CD4-positive, alpha-beta T cell treated with Interleukin-1 beta for 1 hour (primary cell): ENCODE measurements around the gene LPP.

ENCODE experiments used
- DNase-seq, 2 donors: peaks; one replicate each; pipeline ENCODE4 v3.0.0-alpha.2; 2020 to 2022

Gene LPP

DNA sequence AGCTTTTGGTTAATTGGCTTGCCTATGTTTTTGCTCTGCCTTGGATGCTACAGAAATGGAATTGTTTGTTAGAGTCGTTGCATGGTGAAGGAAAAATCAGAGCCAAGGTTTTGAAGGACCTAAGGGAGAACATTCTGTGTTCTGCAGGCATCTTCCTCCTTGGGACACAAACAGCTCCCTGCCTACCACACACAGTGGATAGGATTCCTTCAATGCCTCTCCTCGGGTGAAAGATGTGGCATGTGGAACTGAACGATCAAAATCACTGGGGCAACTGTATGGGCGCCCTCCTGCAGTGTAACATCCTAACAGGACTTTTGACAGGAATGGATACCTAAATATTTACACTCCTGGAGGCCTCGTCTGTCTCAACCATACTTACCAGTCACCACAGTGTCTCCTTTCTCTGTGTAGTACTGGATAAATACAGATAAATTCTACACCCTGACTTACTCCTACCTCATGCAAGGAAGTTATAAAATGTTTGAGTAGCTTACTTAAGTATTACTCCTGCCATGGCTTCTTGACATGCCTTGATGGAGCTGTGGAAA lies 100.6 kb downstream of the LPP start:
- DNase-seq: no peak

DNA sequence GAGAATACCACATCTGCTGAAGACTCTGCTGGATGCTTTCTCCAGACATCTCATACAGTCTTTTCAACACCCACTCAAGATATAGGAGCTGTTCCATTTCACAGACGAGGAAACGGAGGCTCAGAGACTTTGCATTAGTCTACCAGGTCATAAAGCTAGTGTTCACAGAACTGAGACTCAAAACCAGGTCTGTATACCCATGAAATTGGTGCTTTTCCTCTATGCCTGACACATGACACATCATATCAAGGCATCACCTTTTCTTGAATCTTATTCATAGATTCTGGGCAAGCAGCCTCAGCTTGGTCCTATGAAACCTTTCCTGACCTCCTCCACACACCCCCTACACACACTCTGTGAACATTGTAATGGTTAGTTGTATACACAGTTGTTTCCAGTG lies 101.2 kb downstream of the LPP start:
- DNase-seq: no peak

DNA sequence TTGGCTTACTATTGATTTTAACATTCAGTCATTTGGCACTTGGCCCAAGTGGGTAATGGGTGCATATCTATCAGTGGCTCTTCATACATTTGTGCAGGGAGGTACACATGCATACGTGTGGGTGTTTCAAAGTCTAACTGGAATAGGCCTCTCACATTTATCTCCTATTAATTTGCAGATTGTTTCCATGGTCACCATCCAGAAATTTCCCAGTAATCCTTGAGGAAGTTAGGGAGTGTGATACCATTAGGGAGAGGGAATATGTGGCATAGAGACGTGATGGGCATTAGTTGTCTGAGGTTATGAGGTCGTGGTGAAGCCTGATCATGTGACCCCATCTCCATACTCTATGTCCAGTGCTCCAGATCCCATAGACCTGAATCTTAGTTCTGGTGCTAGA lies 102.8 kb downstream of the LPP start:
- DNase-seq: no peak

DNA sequence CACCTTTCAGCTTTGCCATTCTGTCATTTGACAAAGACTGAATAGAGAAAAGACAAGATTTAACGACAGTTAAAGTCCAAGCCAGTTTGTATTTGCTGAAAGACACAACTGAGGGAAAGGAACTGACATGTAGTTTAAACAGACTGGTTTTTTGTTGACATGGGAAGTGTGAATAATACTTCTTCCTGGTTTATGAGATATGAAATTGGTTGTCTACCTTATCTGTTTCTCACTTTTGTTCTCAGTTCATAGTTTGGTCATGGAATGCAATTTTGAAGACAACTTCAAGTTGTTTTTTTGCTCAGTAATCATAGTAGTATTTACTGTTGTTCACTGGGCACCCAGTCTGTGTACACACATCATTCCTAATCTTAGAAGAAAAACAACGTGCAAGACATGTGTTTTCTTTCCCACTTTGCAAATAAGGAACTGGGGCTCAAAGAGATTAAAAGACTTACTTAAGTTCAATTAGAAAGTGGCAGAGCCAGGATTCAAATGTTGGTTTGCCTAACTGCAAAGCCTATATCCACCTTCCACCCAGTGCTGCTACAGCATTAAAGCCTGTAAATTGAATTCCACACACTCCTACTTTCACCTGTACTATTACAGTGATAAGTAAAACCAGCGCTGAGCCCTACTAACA lies 103.5 kb downstream of the LPP start:
- DNase-seq: no peak

DNA sequence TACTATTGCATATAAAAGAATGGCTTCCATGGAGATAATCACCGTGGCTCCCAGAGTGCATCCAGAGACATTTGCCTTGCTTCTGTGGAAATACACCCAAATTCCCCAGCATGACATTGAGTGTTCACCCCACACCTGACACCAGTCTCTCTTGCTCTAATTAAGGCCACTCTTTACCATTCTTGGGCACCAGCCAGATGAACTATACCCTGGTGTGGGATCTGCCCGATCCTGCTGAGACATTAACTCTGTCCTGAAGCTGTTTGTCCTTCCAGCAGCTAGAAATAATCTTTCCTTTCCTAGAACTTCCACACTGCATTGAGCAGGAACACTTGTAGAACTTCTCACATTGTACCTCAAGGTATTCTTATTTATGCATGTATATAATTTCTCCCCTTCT lies 105.2 kb downstream of the LPP start:
- no peak for DNase-seq

DNA sequence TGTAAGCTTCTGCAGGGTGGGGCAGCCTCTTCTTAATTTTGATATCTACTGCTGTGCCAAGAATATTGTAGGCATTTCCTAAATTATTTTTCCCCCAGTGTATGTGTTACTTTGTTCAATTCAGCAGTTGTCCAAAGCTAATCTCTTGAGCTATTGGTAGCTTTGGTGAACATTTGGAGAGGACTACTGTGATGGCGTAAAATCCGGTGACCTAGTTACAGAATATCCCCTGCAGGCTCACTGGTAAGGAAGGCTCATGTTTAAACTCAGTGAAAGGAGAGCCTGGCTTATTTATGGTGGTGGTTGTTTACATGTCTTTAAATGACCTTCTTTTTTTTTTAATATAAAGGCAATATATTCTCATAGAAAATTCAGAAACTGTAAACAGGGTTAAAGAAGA lies 105.6 kb downstream of the LPP start:
- no peak for DNase-seq

DNA sequence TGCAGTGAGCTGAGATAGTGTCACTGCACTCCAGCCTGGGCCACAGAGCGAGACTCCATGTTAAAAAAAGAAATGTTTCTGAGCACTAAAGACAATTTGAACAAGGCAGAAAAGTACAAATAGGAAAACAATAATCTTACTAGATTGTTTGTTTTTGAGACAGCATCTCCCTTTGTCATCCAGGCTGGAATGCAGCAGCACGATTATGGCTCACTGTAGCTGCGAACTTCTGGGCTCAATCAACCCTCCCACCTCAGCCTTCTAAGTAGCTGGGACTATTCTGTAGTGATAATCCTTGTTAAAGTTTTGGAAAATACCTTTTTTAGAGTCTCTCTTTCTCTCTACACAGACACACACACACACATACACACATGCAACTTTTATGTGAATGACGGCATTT lies 107.1 kb downstream of the LPP start:
- DNase-seq: no peak

DNA sequence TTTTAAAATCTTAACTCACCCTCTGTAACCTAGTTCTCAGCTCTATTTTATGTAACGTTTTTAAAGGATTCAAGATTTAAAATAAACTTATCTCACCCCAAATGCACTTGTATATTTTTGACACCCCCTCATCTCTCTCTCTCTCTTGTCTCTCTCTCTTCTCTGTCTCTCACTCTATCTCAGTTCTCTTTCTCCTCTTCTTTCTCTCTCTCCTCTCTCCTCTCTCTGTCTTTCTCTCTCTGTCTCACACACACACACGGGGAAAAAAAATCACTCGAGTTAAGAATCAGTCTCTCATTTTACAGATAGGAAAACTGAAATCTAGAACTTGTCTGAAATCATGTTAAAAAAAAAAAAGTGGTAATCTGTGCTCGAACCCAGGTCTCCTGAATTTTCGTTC lies 108.5 kb downstream of the LPP start:
- no peak for DNase-seq

DNA sequence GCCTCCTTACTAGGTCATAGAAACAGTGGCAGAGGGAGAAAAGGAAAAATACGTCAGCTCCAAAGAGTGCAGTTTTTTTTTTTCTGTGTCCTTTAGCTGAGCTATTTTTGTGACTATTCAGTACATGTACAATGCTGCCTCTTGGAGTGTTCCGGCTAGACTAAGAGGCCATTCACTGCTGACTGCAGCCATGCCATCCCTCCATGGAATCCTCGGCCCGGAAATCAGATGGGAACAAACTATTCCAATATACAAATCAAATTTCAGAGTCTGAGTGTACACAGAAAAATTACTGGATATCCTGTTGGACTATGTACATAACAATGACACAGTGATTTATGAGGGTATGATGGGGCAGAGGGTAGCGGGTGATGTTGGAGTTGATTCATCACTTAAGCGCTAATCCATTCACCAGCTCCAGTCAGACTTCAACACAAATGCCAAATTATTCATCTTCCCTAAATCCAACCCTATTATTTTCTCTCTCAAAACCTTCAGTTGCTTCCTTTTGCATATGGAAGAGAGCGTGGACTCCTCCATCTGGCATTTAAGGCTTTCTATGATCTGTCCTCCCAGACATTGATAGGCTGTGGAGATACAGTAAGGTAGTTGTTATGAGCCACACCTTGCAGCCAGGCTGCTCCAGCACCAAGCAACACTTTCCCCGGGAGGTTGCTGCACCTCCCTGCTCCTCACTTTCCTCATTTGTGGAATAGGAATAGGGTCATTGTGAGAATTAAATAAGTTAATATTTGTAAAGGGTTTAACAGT lies 109.1 kb downstream of the LPP start:
- DNase-seq: no peak

DNA sequence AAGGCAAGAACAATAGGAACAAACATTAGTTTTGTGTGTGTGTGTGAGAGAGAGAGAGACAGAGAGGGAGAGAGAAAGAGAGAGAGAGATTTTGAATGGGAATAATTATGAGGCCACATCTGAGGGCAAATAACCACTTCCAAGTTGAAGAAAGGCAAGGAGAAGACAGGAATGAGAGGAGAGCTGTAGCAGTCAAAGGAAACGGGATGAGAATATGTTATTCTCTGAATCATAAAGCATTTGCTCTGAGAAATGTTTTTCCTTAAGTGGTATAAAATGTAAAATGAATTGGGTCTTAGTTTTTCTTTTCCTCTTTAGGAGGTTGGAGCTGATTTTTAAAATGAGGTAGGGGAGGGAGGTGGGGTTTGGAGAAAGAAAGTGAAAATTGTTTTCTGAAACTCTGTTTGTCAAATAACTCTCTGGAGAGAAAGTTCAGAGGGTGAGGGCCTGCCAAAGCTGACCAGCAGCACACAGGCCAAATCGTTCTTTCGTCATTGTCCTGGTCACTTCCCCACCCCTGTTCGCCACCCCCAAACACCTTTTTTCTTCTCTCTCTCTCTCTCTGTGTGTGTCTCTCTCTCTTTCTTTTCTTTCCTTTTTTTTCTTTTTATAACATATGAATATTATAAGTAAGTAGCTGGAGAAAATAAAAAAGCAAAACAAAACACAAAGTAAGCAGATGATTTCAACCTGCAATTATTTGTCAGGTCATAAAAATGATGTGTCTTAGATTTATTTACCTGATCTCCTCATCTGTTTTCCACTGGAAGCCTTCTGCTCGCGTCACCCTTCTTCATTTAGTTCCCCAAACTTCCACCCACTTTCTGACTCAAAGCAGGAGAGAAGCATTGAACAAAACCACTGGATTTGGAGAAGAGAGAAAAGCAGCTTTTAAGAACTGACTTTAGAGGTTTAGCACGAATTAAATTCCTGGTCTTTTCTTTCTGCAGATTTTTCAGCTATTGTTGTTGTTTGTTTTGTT lies 110.6 kb downstream of the LPP start:
- DNase-seq: no peak

DNA sequence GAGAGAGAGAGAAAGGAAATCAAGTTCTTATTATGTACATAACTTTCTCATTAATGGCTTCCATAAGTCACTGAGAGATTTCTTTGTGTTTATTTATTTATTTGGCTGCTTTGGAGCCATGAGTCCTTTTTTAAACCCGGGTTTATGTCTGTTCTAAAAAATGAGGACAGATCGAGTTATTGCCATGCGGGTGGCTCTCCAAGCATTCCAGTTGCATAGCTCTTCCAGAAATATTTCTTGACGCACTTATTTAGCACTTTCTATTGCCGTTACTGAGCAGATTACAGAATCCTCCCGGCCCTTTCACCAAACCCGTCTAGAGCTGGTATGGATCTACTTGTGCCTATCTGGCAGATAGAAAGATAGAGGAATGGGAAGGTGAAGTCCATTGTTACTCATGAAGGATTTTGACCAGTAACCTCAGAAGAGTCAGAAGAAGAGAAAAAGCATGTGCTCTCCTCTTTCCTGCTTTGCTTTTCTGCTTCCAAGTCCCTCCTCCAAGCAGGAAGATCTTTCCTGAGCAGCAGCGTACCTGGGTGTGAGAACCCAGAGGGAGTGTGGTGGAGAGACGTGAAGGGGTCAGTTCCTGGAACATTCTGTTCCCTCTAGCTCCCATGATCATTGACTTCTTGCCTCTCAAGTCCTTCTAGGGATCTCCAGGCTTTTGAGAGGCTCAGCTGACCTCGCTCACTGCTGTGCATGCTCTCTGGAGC lies 112.8 kb downstream of the LPP start:
- no peak for DNase-seq

DNA sequence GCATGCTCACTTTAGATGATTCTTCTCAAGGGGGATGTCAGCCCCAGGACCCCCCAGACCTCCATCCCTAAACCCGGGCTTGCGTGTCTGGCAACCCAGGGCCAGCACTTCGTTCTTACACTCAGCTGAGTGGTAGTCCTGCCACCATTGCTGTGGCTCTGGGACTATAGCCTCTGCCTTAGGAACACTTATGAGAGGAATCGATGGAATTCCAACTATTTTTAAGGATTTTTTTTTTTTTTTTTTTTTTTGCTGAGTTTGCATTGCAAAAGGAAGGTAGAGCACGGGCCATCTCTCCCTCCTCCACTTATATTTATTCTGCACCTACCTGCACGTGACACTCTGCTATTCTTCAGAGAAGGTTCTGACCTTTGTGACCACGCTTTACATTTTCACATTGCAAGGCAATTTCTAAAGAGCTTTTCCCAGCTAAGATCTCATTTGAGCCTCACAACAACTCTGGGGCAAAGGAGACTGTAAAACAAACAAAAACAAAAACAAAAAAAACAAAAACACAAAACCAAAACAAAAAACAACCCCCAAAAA lies 113.9 kb downstream of the LPP start:
- no peak for DNase-seq

DNA sequence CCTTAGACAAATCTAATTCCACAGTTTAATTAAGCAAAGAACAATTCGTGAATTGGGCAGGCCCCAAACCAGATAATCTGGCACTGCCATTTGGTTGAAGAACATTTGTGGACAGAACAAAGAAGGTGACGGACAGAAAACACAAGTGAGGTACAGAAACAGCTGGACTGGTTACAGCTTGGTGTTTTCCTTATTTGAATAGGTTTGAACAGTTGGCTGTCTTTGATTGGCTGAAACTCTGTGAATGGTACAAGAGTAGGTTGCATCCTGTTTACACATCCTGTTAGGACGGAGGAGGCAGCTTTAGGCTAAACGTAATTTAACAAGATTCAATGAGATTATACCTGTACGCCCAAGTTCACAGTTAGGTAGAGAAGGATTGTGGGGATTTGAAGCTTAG lies 114.4 kb downstream of the LPP start:
- no peak for DNase-seq

DNA sequence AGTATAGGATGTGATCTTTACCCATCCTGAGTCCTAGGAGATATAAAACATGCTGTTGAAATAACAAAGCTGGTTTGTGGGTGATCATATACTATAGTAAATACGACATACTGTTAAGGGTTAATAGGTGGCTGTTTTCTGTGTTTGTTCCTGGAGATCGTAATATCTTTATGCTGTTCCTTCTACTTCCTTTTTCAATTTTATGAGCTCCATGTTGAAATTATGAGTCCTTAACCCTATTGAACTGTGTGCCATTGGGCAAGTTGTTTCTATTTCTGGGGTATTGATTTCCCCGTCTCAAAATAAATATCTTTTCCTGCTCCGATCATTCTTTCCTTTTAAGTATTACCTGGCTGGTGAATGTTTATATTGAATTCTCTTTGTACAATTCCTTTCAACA lies 115.1 kb downstream of the LPP start:
- no peak for DNase-seq

DNA sequence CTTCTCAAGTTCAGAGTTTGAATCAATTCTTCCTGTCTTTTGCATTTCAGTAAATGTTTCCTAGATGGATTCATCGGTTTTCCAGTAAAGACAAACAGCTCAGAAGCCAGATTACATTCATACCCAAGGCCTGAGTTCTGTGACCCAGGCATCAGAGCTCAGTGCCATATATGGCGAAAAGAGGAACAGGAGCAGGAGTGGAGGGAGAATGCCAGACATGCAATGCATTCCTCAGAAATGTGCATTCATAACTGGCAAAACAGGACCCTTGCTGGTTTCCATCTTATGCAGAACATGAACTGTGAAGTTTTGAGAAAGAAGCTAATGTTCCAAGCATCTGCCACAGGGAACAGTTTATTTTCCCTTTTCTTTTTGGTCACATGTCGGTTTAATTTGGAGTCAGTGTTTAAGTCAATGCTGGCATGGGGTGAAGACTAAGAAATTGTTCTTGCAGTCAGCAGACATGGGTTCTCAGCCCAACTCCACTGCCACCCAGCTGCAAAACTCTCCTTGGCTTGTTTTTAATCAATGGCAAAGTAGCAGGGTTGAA lies 116.5 kb downstream of the LPP start:
- DNase-seq: no peak

DNA sequence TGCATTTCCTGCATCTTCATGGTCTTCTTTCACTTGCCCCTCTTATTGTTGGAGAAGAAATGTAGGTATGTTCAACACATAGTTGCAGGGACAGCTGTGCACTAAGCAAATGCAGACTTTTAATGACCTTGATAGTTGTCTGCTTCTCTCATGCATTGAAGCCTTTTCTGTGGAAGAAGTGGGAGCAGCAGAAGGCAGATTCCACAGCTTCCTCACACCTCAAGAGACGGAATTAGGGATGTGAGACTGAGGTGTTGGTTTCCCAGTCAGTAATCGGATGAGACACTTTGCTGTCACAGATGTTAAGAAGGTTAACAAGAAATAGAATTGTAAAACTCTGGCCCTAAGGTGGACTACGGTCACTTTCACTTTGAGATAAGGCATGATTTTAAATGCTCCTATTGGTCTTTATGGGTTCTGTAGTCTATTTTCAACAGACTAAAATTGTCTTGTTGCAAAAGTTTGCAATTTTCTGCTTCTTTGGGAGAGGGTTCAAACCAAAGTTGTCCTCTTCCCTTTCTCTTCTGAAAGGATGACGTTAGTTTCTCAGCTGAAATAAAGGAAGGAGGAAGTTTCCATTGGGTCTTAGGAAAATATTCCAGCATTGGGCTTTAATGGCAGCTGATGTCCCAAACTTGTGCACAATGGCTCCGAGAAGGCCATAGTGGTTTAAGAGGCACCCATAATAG lies 117.4 kb downstream of the LPP start:
- DNase-seq: no peak

DNA sequence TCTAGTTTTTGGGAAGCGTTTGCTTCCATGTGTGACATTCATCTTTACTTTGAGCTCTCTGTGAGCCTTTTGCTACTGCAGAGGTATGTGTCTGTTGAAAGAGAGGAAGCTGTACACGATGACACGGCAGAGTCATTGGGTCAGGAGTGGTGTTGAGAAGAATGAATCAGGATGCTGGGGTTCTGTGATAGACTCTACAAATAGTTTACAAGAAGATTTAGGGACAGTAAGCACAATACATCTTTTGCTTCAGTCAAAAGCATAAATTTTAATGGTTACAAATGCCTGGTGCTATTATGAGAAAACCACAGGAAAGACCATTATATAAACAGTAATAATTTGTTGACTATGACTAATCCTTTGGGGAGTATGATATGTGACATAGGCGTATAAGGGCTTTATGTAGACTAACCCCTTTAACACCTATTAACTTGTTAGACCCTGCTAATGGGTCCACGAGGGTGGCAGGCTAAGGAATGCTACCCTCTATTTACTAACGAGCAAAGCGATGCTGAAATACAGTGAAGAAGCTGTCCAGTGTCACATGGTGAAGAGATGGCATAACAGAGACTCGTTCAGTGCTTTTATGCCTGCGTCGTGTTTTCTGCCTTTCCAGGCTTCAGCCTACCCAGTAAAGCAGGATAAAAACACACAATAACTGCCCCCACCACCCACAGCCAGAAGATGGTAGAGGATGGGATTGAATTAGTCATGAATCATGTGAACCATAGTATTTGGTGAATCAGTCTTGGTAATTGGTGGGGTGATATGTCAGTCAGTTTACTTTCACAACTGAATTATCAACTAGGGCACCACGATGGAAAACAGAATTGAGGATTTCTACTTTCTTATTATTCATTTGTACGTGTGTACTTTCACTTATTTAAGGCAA lies 118.8 kb downstream of the LPP start:
- DNase-seq: no peak

DNA sequence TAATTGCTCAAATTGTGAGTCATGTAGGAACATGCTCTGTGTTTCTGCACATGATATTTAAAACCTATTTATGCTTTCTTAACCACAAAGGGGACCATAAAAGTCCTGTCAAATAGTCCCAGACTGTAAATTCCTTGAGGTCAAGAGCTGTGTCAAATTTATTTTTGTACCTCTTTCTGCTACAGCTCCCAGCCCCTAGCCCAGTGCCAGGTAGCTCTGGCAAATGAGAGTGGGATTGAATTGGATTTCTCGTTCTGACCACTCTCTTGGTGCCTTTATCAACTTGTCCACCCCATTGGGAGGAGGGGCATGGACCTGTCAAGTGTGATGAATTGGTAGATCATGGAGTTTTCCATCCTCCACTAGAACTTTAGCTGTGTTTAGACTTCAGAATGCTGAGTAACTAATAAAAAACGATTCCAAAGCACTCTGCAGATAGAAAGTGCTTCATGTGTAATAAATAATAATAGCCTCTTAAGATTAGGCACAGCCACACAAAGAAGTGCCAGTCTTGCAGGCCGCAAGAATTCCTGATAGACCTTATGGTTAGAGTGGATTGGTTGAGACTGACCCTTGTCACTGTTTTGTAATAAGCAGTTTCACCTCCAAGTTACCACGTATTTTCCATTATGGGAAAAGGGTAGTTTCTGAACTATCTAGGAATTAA lies 120.4 kb downstream of the LPP start:
- DNase-seq: no peak

DNA sequence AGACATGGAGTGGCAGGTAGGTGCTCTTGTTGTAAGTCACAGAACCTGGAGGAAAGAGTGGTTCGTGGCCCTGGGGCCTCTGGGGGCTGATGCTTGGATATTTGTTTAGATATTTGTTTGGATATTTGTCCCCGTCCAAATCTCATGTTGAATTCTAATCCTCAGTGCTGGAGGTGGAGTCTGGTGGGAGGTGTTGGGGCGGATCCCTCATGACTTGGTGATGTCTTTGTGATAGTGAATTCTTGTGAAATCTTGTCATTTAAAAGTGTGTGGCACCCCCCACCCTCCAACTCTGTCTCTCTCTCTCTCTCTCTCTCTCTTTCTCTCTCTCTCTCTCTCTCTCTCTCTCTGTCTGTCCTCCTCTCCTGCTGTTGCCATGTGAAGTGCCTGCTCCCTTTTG lies 122.4 kb downstream of the LPP start:
- DNase-seq: no peak
